HL-60 (cell line): Measurements from ENCODE around the gene CCSER1.

Experiments used
- DNase-seq, 2 experiments: peaks; one replicate each; pipeline ENCODE4 v3.0.0-alpha.2; 2010 to 2020; ENCODE audit warnings: low read depth in 1 of 2, low spot score in 1 of 2
- H3K27ac ChIP-seq: fragments of 250-450 bp; sonication (Bioruptor Pico); replicated peaks from 2 replicates; pipeline ENCODE4 v1.5.1; 2020; ENCODE audit warnings: mild to moderate bottlenecking, moderate library complexity
- H3K27me3 ChIP-seq: fragments of 250-450 bp; sonication (Bioruptor Pico); 2 replicates; pipeline ENCODE4 v1.5.1; 2021; ENCODE audit warnings: mild to moderate bottlenecking, moderate library complexity; ENCODE audit not compliant: insufficient read depth, poor library complexity, severe bottlenecking
- H3K4me3 ChIP-seq: replicated peaks from 2 replicates; pipeline ENCODE4 v1.5.1; 2011; ENCODE audit warnings: mild to moderate bottlenecking, control low read depth, low read length; ENCODE audit not compliant: insufficient read depth
- CTCF ChIP-seq: IDR thresholded peaks from one replicate; pipeline ENCODE4 v1.5.1; 2011; ENCODE audit warnings: low read length, control low read depth, inconsistent platforms; ENCODE audit not compliant: insufficient read depth
- GABPA ChIP-seq: IDR thresholded peaks from 2 replicates; pipeline ENCODE4 v1.6.1; 2012; ENCODE audit warnings: low read depth
- POLR2AphosphoS5 ChIP-seq: IDR thresholded peaks from 2 replicates; pipeline ENCODE4 v1.6.1; 2012; ENCODE audit warnings: low read depth
- REST ChIP-seq: IDR thresholded peaks from 2 replicates; pipeline ENCODE4 v1.6.1; 2012; ENCODE audit warnings: low read depth; ENCODE audit not compliant: insufficient replicate concordance
- SPI1 ChIP-seq: IDR thresholded peaks from 2 replicates; pipeline ENCODE4 v1.6.1; 2012; ENCODE audit warnings: low read depth, mild to moderate bottlenecking, borderline replicate concordance

CCSER1 gene

GRCh38 chr4:90457817-90458216, 330.6 kb downstream of the CCSER1 start:
- no peaks in the 10 kb centered on the region for H3K27me3 ChIP-seq
- TF ChIP-seq CTCF (no peak), REST (no peak), GABPA (no peak), POLR2AphosphoS5 (no peak)
- H3K27ac ChIP-seq, result no peak overlapping the region
- H3K4me3 ChIP-seq, result no peak overlapping the region
- no peak for DNase-seq

- Histone ChIP-seq H3K27ac (no peak overlapping the region), H3K27me3 (no peaks in the 10 kb centered on the region), H3K4me3 (no peak overlapping the region)
- DNase-seq, result no peak
- TF ChIP-seq CTCF (no peak), REST (no peak), GABPA (no peak), POLR2AphosphoS5 (no peak), SPI1 (no peak)
These were observed 331.4 kb downstream of the CCSER1 start for GRCh38 chr4:90458576-90458975.

- no peak overlapping the region for H3K4me3 ChIP-seq
- no peak overlapping the region for H3K27ac ChIP-seq
- H3K27me3 ChIP-seq, result no peaks in the 10 kb centered on the region
- no peak for DNase-seq
- TF ChIP-seq REST (no peak), GABPA (no peak), SPI1 (no peak), CTCF (no peak), POLR2AphosphoS5 (no peak)
These were observed 347.3 kb downstream of the CCSER1 start for GRCh38 chr4:90474484-90474883.
